Measurements from ENCODE around the gene TNRC6A.

Gene TNRC6A

GRCh38 chr16:24863582-24864437, 134.4 kb downstream of the TNRC6A start:
- no peak for TF ChIP-seq LEF1 (IDR thresholded peaks at IDR 0.05; ENCODE audit: borderline replicate concordance)
- no peak for DNase-seq (ENCODE audit: extremely low spot score)
- POLR2A ChIA-PET: no interaction called here
- CTCF ChIA-PET: no interaction called here

- POLR2A ChIA-PET: no interaction called here
- CTCF ChIA-PET: no interaction called here
- DNase-seq (ENCODE audit: extremely low spot score): no peak
- TF ChIP-seq CTBP1 (IDR thresholded peaks at IDR 0.05; ENCODE audit: borderline replicate concordance) (no peak), SUZ12 (IDR thresholded peaks at IDR 0.05) (no peak), HDGF (IDR thresholded peaks at IDR 0.05; ENCODE audit: borderline replicate concordance) (no peak), FOXA1 (IDR thresholded peaks at IDR 0.05) (no peak), LEF1 (IDR thresholded peaks at IDR 0.05; ENCODE audit: borderline replicate concordance) (no peak), FOXK2 (IDR thresholded peaks at IDR 0.05) (no peak), L3MBTL2 (conservative IDR thresholded peaks at IDR 0.05) (no peak), TARDBP (IDR thresholded peaks at IDR 0.05) (no peak), ELF4 (IDR thresholded peaks at IDR 0.05) (no peak), SP1 (IDR thresholded peaks at IDR 0.05) (no peak), NFRKB (IDR thresholded peaks at IDR 0.05) (no peak), ZNF384 (IDR thresholded peaks at IDR 0.05) (no peak), BHLHE40 (IDR thresholded peaks at IDR 0.05; ENCODE audit: borderline replicate concordance) (no peak), FOXM1 (IDR thresholded peaks at IDR 0.05; ENCODE audit: borderline replicate concordance) (no peak), ARNT (IDR thresholded peaks at IDR 0.05) (no peak)
- TF ChIP-seq, protein P1, sequence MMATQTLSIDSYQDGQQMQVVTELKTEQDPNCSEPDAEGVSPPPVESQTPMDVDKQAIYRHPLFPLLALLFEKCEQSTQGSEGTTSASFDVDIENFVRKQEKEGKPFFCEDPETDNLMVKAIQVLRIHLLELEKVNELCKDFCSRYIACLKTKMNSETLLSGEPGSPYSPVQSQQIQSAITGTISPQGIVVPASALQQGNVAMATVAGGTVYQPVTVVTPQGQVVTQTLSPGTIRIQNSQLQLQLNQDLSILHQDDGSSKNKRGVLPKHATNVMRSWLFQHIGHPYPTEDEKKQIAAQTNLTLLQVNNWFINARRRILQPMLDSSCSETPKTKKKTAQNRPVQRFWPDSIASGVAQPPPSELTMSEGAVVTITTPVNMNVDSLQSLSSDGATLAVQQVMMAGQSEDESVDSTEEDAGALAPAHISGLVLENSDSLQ (IDR thresholded peaks at IDR 0.05): no peak
Observed at GRCh38 chr16:24869033-24869432, 139.6 kb downstream of the TNRC6A start.

- no peak for DNase-seq (ENCODE audit: extremely low spot score)
- ChIA-PET CTCF (interaction anchor here (0.7 kb wide), 1 partner anchor 78 kb away, joined by 3 read pairs; no protein-coding TSS in a partner anchor), POLR2A (no interaction called here)
- TF ChIP-seq LEF1 (IDR thresholded peaks at IDR 0.05; ENCODE audit: borderline replicate concordance): no peak
- no peak for TF ChIP-seq TARDBP (IDR thresholded peaks at IDR 0.05)
- no peak for TF ChIP-seq SP1 (IDR thresholded peaks at IDR 0.05)
- no peak for TF ChIP-seq L3MBTL2 (conservative IDR thresholded peaks at IDR 0.05)
- no peak for TF ChIP-seq SUZ12 (IDR thresholded peaks at IDR 0.05)
- TF ChIP-seq ELF4 (IDR thresholded peaks at IDR 0.05): no peak
- TF ChIP-seq NFRKB (IDR thresholded peaks at IDR 0.05): no peak
- TF ChIP-seq FOXA1 (IDR thresholded peaks at IDR 0.05): no peak
- no peak for TF ChIP-seq ARNT (IDR thresholded peaks at IDR 0.05)
- no peak for TF ChIP-seq BHLHE40 (IDR thresholded peaks at IDR 0.05; ENCODE audit: borderline replicate concordance)
- TF ChIP-seq HDGF (IDR thresholded peaks at IDR 0.05; ENCODE audit: borderline replicate concordance): no peak
- TF ChIP-seq CTBP1 (IDR thresholded peaks at IDR 0.05; ENCODE audit: borderline replicate concordance): no peak
- TF ChIP-seq FOXM1 (IDR thresholded peaks at IDR 0.05; ENCODE audit: borderline replicate concordance): no peak
- TF ChIP-seq ZNF384 (IDR thresholded peaks at IDR 0.05): no peak
Observed at GRCh38 chr16:24871891-24872290, 142.4 kb downstream of the TNRC6A start.

DNA sequence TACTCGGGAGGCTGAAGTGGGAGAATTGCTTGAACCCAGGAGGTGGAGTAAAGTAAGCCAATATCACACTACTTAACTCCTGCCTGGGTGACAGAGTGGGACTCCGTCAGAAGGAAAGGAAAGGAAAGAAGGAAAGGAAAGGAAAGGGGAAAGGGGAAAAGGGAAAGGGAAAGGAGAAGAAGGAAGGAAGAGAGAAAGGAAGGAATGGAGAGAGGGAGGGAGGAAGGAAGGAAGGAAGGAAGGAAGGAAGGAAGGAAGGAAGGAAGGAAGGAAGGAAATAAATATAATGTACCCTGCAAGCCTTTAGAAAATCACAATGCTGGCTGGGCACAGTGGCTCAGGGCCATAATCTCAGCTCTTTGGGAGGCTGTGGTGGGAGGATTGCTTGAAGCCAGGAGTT, 143.6 kb downstream of the TNRC6A start:
- TF ChIP-seq, protein P1 (IDR thresholded peaks at IDR 0.05): no peak
- no peak for TF ChIP-seq BHLHE40 (IDR thresholded peaks at IDR 0.05; ENCODE audit: borderline replicate concordance)
- no peak for TF ChIP-seq SP1 (IDR thresholded peaks at IDR 0.05)
- no peak for TF ChIP-seq SUZ12 (IDR thresholded peaks at IDR 0.05)
- no peak for TF ChIP-seq FOXA1 (IDR thresholded peaks at IDR 0.05)
- TF ChIP-seq LEF1 (IDR thresholded peaks at IDR 0.05; ENCODE audit: borderline replicate concordance): no peak
- ChIA-PET CTCF (no interaction called here), POLR2A (no interaction called here)
- DNase-seq (ENCODE audit: extremely low spot score): no peak

GRCh38 chr16:24875466-24875865, 146.0 kb downstream of the TNRC6A start:
- TF ChIP-seq ZNF384 (IDR thresholded peaks at IDR 0.05) (no peak), TARDBP (IDR thresholded peaks at IDR 0.05) (no peak), SUZ12 (IDR thresholded peaks at IDR 0.05) (no peak)
- CTCF ChIA-PET: interaction anchor here (0.6 kb wide), 1 partner anchor 1070 kb away, joined by 5 read pairs; no protein-coding TSS in a partner anchor
- POLR2A ChIA-PET: no interaction called here
- no peak for DNase-seq (ENCODE audit: extremely low spot score)
